Fibroblast of skin of right quadriceps (primary cell): ENCODE data around the gene ADRA2A.
A peak's percentile ranks its signal among the peaks of the same experiment; 100 is the strongest.

Source experiments
- DNase-seq: peaks from one replicate; pipeline ENCODE4 v3.0.0-alpha.2; 2013

The ADRA2A gene

GRCh38 chr10:111113238-111113960, 36.6 kb downstream of the ADRA2A start:
- DNase-seq, result no peak

GRCh38 chr10:111113961-111114757, 37.3 kb downstream of the ADRA2A start:
- DNase-seq, result no peak

- no peak for DNase-seq
Measured at GRCh38 chr10:111114758-111115500, 38.1 kb downstream of the ADRA2A start.

GRCh38 chr10:111116211-111116610, 39.4 kb downstream of the ADRA2A start:
- no peak for DNase-seq

- no peak for DNase-seq
Measured at GRCh38 chr10:111116762-111117445, 40.1 kb downstream of the ADRA2A start.

GRCh38 chr10:111117528-111118277, 40.9 kb downstream of the ADRA2A start:
- no peak for DNase-seq

- no peak for DNase-seq
Measured at GRCh38 chr10:111118758-111119157, 41.9 kb downstream of the ADRA2A start.

GRCh38 chr10:111119637-111120036, 42.8 kb downstream of the ADRA2A start:
- no peak for DNase-seq

GRCh38 chr10:111122127-111122526, 45.3 kb downstream of the ADRA2A start:
- no peak for DNase-seq

GRCh38 chr10:111123883-111124282, 47.1 kb downstream of the ADRA2A start:
- DNase-seq, result no peak

GRCh38 chr10:111125102-111125501, 48.3 kb downstream of the ADRA2A start:
- DNase-seq, result no peak

- peak; percentile 13 for DNase-seq
Measured at GRCh38 chr10:111126077-111126476, 49.2 kb downstream of the ADRA2A start.

GRCh38 chr10:111127081-111127848, 50.4 kb downstream of the ADRA2A start:
- DNase-seq, result no peak

GRCh38 chr10:111128331-111129180, 51.7 kb downstream of the ADRA2A start:
- peak; percentile 25 for DNase-seq

- DNase-seq, result no peak
Measured at GRCh38 chr10:111129363-111129762, 52.5 kb downstream of the ADRA2A start.

- DNase-seq, result no peak
Measured at GRCh38 chr10:111130471-111130870, 53.6 kb downstream of the ADRA2A start.
